HCT116 (cell line): ENCODE data around the gene UBE3D. TPM values are rescaled to one million over a fixed set of nuclear protein-coding genes. Genes with fewer than 3 reads are reported as not detected.

ENCODE experiments used
- ATAC-seq: fragments of 200-7000 bp; cut with Tn5 transposase; 2 replicates; pipeline ENCODE4 v1.9.1; 2020; ENCODE audit warnings: mild to moderate bottlenecking, moderate library complexity
- BruUV-seq: library from RNA; stranded (reverse); fragments of 400-500 nt; replicated peaks from 2 replicates; lab custom pipeline; 2021; lab: Mats Ljungman, UMichigan
- CTCF ChIA-PET: fragments of 300-600 bp; sonication (Branson Sonifier 250); formaldehyde crosslinking; loops from one replicate; lab custom pipeline; 2021; ENCODE audit warnings: antibody characterized with exemption; lab: Charles Lee
- POLR2A ChIA-PET: fragments of 300-600, 350-600 bp; sonication (Branson Sonifier 250); formaldehyde crosslinking; loops from one replicate; lab custom pipeline; 2021; ENCODE audit warnings: antibody characterized with exemption; lab: Charles Lee
- RAD21 ChIA-PET, 2 experiments: fragments of 300-600 bp; sonication (Branson Sonifier 250); formaldehyde crosslinking; loops; one replicate each; lab custom pipeline; 2023; ENCODE audit warnings: low total read pairs in 2 of 2; ENCODE audit not compliant: uncharacterized antibody in 2 of 2, unreplicated experiment in 2 of 2, low non-redundant PET in 1 of 2; lab: Charles Lee
- DNase-seq: peaks from one replicate; pipeline ENCODE4 v3.0.0-alpha.2; 2010; ENCODE audit warnings: low read depth, low spot score
- H2AFZ ChIP-seq: fragments of 200-600 bp; shearing (Covaris generic), sonication (generic); 2 replicates; pipeline ENCODE4 v1.6.1; 2017; ENCODE audit warnings: low read depth, mixed run types, mixed read lengths, antibody characterized with exemption, low read length; ENCODE audit not compliant: poor library complexity, severe bottlenecking
- H3K27ac ChIP-seq: 2 replicates; pipeline ENCODE4 v1.5.1; 2012; ENCODE audit warnings: low read depth, low read length
- H3K27me3 ChIP-seq: fragments of 200-600 bp; sonication (generic); 2 replicates; pipeline ENCODE4 v1.6.1; 2016; ENCODE audit warnings: mixed run types, low read length, mixed read lengths; ENCODE audit not compliant: insufficient read depth
- H3K36me3 ChIP-seq, 2 experiments: fragments of 200-500 bp in 1 of 2; fragments of 200-600 bp in 1 of 2; sonication (Bioruptor generic) in 1 of 2; sonication (generic) in 1 of 2; 2 replicates each; pipeline versions ENCODE4 v1.5.1 to v1.6.1; 2014 to 2016; ENCODE audit warnings: low read length in 2 of 2, inconsistent platforms in 1 of 2, mixed read lengths in 1 of 2, mixed run types in 1 of 2; ENCODE audit not compliant: insufficient read depth in 2 of 2, control insufficient read depth in 1 of 2
- H3K4me1 ChIP-seq, 2 experiments: fragments of 200-600 bp in 1 of 2; sonication (generic) in 1 of 2; 2 replicates each; pipeline versions ENCODE4 v1.5.1 to v1.6.1; 2012 to 2017; ENCODE audit warnings: low read length in 2 of 2, inconsistent platforms in 1 of 2, mild to moderate bottlenecking in 1 of 2, mixed read lengths in 1 of 2, mixed run types in 1 of 2, moderate library complexity in 1 of 2; ENCODE audit not compliant: insufficient read depth in 2 of 2, control insufficient read depth in 1 of 2
- H3K4me2 ChIP-seq: fragments of 200-600 bp; sonication (generic); 2 replicates; pipeline ENCODE4 v1.6.1; 2017; ENCODE audit warnings: mixed run types, low read length, mixed read lengths
- H3K4me3 ChIP-seq, 2 experiments: fragments of 200-600 bp in 1 of 2; sonication (generic) in 1 of 2; replicated peaks in 1 of 2; 2 replicates each; pipeline ENCODE4 v1.5.1; 2011 to 2016; ENCODE audit warnings: low read length in 2 of 2, control low read depth in 1 of 2, low read depth in 1 of 2, mild to moderate bottlenecking in 1 of 2, mixed read lengths in 1 of 2, mixed run types in 1 of 2
- H3K79me2 ChIP-seq: fragments of 200-600 bp; sonication (generic); 2 replicates; pipeline ENCODE4 v1.6.1; 2017; ENCODE audit warnings: mild to moderate bottlenecking, mixed run types, low read length, moderate library complexity, mixed read lengths; ENCODE audit not compliant: insufficient read depth
- H3K9ac ChIP-seq: fragments of 200-600 bp; sonication (generic); 2 replicates; pipeline ENCODE4 v1.6.1; 2016; ENCODE audit warnings: low read length, mixed read lengths
- H3K9me2 ChIP-seq: fragments of 200-600 bp; sonication (generic), shearing (Covaris generic); 2 replicates; pipeline ENCODE4 v1.6.1; 2017; ENCODE audit warnings: mixed run types, mild to moderate bottlenecking, moderate library complexity; ENCODE audit not compliant: insufficient read depth
- H3K9me3 ChIP-seq, 2 experiments: fragments of 200-500 bp in 1 of 2; fragments of 200-600 bp in 1 of 2; sonication (Bioruptor generic) in 1 of 2; sonication (generic) in 1 of 2; 2 replicates each; pipeline ENCODE4 v1.6.1; 2014 to 2017; ENCODE audit warnings: low read length in 2 of 2, mixed read lengths in 2 of 2, inconsistent platforms in 1 of 2, low read depth in 1 of 2, mild to moderate bottlenecking in 1 of 2, mixed run types in 1 of 2, moderate library complexity in 1 of 2; ENCODE audit not compliant: control insufficient read depth in 1 of 2, insufficient read depth in 1 of 2
- H4K20me1 ChIP-seq: fragments of 200-600 bp; sonication (generic), shearing (Covaris generic); 2 replicates; pipeline ENCODE4 v1.6.1; 2017; ENCODE audit warnings: mixed run types, mild to moderate bottlenecking, moderate library complexity; ENCODE audit not compliant: insufficient read depth
- EZH2phosphoT487 ChIP-seq: fragments of 200-600 bp; IDR thresholded peaks from 2 replicates; pipeline ENCODE4 v1.6.1; 2018; ENCODE audit warnings: antibody characterized with exemption, borderline replicate concordance
- POLR2A ChIP-seq: IDR thresholded peaks from 2 replicates; pipeline ENCODE4 v1.7.0; 2011; ENCODE audit warnings: borderline replicate concordance; ENCODE audit not compliant: insufficient read depth, insufficient read length; ENCODE audit errors: extremely low read depth
- POLR2AphosphoS5 ChIP-seq: IDR thresholded peaks from 2 replicates; pipeline ENCODE4 v1.6.1; 2011; ENCODE audit warnings: mild to moderate bottlenecking, low read depth, low read length, moderate library complexity
- SIN3A ChIP-seq: IDR thresholded peaks from 2 replicates; pipeline ENCODE4 v1.6.1; 2012; ENCODE audit warnings: low read depth
- intact Hi-C: fragments of 100-400 bp; cut with micrococcal nuclease; formaldehyde crosslinking; loops from 2 replicates; pipeline ENCODE4 v1.10.0; 2022
- total RNA-seq: library from RNA; stranded (reverse); gene quantifications from one replicate; pipeline ENCODE4 v1.2.1, GENCODE V29; 2021; ENCODE audit not compliant: unreplicated experiment

UBE3D gene
- total RNA-seq, 1 experiment from 2014 or later: 9.0 TPM

- H3K27me3 ChIP-seq: no peaks in the 10 kb centered on the region
- no peak overlapping the region for H3K27ac ChIP-seq
- ChIA-PET CTCF (no interaction called here), RAD21 (no interaction called here), POLR2A (no interaction called here)
- H3K9ac ChIP-seq: no peak overlapping the region
- no peaks in the 10 kb centered on the region for H3K9me2 ChIP-seq
- H3K79me2 ChIP-seq: no peaks in the 10 kb centered on the region
- H3K36me3 ChIP-seq: no peaks in the 10 kb centered on the region
- no peak overlapping the region for H2AFZ ChIP-seq
- DNase-seq (no peak), ATAC-seq (no peak)
- no peaks in the 10 kb centered on the region for H3K4me1 ChIP-seq
- TF ChIP-seq SIN3A: no peak
- no peak for TF ChIP-seq POLR2A
- TF ChIP-seq POLR2AphosphoS5: no peak
- no peak overlapping the region for H3K4me3 ChIP-seq
- intact Hi-C loops: no loop called here
- H3K9me3 ChIP-seq: no peaks in the 10 kb centered on the region
- H4K20me1 ChIP-seq: no peaks in the 10 kb centered on the region
- H3K4me2 ChIP-seq: no peak overlapping the region
- no TSS peak for BruUV-seq
These were observed 31.6 kb upstream of the UBE3D start for GRCh38 chr6:83097204-83097603.

- H3K4me3 ChIP-seq: no peak overlapping the region
- H3K27me3 ChIP-seq: no peaks in the 10 kb centered on the region
- no peaks in the 10 kb centered on the region for H4K20me1 ChIP-seq
- RAD21 ChIA-PET: no interaction called here
- H2AFZ ChIP-seq: no peak overlapping the region
- H3K4me1 ChIP-seq: no peaks in the 10 kb centered on the region
- TF ChIP-seq EZH2phosphoT487: no peak
- no peaks in the 10 kb centered on the region for H3K79me2 ChIP-seq
- H3K36me3 ChIP-seq: no peaks in the 10 kb centered on the region
- H3K9me2 ChIP-seq: no peaks in the 10 kb centered on the region
- H3K9ac ChIP-seq: no peak overlapping the region
- no peak overlapping the region for H3K4me2 ChIP-seq
- CTCF ChIA-PET: no interaction called here
- no peaks in the 10 kb centered on the region for H3K9me3 ChIP-seq
- no TSS peak for BruUV-seq
- H3K27ac ChIP-seq: no peak overlapping the region
- DNase-seq: no peak
- POLR2A ChIA-PET: no interaction called here
- intact Hi-C loops: no loop called here
- ATAC-seq: no peak
These were observed 31.1 kb upstream of the UBE3D start for GRCh38 chr6:83096791-83097190.
